AG10803 (cell line): ENCODE results near the gene GAPVD1.
"Not testable (repeated sequence)": the region's sequence is repeated elsewhere in the genome, so short reads cannot be mapped to it uniquely, and the experiment has no call there.

ENCODE experiments used
- DNase-seq: peaks from one replicate; pipeline ENCODE4 v3.0.0; 2010; ENCODE audit warnings: low read depth
- H3K4me3 ChIP-seq: 2 replicates; pipeline ENCODE4 v1.5.1; 2011; ENCODE audit warnings: mild to moderate bottlenecking, low read length, control low read depth
- TF ChIP-seq, protein P1 (sequence below): conservative IDR thresholded peaks from 2 replicates; pipeline ENCODE4 v1.5.1; 2011; ENCODE audit warnings: mild to moderate bottlenecking, low read length, control low read depth, inconsistent platforms

Gene GAPVD1

DNA sequence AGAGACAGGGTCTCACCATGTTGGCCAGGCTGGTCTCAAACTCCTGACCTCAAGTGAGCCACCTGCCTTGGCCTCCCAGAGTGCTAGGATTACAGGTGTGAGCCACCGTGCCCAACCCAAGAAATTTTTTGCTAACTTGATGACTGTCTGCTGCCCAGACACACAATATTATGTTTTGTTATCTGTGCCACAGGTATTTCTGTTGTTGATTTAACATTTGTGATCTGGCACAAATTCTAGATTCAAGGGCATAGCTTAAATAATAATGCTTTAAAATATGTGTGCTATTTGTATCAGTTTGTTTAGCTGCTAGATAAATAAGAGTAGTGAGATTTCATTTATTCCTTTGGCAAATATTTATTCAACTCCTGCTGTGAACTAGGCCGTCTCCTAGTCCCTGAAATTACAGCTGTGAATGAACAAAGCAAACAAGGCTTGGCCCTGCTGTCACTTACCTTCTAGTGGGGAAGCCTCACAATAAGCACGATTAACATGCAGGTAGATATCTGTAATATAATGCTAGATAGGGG lies 35.3 kb downstream of the GAPVD1 start:
- TF ChIP-seq, protein P1, sequence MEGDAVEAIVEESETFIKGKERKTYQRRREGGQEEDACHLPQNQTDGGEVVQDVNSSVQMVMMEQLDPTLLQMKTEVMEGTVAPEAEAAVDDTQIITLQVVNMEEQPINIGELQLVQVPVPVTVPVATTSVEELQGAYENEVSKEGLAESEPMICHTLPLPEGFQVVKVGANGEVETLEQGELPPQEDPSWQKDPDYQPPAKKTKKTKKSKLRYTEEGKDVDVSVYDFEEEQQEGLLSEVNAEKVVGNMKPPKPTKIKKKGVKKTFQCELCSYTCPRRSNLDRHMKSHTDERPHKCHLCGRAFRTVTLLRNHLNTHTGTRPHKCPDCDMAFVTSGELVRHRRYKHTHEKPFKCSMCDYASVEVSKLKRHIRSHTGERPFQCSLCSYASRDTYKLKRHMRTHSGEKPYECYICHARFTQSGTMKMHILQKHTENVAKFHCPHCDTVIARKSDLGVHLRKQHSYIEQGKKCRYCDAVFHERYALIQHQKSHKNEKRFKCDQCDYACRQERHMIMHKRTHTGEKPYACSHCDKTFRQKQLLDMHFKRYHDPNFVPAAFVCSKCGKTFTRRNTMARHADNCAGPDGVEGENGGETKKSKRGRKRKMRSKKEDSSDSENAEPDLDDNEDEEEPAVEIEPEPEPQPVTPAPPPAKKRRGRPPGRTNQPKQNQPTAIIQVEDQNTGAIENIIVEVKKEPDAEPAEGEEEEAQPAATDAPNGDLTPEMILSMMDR: no peak
- DNase-seq: no peak
- H3K4me3 ChIP-seq: no peak overlapping the region

DNA sequence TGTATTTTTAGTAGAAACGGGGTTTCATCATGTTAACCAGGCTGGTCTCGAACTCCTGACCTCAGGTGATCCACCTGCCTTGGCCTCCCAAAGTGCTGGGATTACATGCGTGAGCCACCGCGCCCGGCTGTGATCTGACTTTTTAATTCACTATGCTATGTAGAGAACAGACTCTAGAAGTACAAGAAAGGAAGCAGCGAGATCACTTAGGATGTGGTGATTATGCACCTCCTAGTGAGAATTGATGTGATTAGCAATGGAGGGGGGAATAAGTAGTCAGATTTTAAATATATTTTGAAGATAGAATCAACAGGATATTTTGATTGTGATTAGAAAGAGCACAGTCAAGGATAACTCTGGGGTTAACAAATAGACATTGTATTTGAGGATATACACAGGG lies 36.3 kb downstream of the GAPVD1 start:
- TF ChIP-seq, protein P1: no peak
- H3K4me3 ChIP-seq: no peak overlapping the region
- DNase-seq: no peak

DNA sequence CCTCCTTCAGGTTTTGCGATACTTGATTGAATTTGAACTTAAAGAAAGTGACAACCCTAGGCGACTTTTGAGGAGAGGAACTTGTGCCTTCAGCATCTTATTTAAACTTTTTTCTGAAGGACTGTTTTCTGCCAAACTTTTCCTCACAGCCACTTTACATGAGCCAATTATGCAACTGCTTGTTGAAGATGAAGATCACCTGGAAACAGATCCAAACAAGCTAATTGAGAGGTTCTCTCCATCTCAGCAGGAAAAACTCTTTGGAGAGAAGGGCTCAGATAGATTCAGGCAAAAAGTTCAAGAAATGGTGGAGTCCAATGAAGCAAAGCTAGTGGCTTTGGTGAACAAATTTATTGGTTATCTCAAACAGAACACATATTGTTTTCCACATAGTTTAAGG lies 40.6 kb downstream of the GAPVD1 start:
- no peak for DNase-seq
- TF ChIP-seq, protein P1: no peak
- H3K4me3 ChIP-seq: no peak overlapping the region

DNA sequence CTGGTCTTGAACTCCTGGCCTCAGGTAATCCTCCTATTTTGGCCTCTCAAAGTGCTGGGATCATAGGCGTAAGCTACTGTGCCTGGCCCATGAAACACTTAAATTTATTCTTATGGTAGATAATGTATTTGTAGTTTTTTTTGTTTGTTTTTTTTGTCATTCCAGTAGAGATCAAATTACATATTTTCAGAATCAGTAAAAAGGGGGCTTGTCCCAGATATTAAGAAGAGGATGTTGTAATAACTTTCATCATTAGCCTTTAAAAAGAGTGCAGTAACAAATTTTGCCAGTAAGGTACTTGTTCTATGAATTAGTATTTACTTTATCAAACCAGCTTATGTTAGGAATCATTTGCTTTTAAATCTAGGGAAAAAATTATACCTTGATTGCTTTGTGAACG lies 42.6 kb downstream of the GAPVD1 start:
- DNase-seq: no peak
- no peak overlapping the region for H3K4me3 ChIP-seq
- TF ChIP-seq, protein P1: no peak

DNA sequence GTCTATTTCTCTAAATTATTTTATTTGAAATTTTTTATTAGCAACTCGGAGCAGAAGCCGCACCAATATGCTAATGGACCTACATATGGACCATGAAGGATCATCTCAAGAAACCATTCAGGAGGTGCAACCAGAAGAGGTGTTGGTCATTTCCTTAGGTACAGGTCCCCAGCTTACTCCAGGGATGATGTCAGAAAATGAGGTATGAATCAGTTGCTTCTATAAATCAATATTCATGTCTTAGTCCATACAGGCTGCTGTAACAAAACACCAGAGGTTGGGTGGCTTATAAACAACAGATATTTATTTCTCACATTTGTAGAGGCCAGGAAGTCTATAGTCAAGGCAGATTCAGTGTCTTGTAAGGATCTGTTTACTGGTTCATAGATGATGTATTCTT lies 50.8 kb downstream of the GAPVD1 start:
- no peak for DNase-seq
- TF ChIP-seq, protein P1: no peak
- no peak overlapping the region for H3K4me3 ChIP-seq

DNA sequence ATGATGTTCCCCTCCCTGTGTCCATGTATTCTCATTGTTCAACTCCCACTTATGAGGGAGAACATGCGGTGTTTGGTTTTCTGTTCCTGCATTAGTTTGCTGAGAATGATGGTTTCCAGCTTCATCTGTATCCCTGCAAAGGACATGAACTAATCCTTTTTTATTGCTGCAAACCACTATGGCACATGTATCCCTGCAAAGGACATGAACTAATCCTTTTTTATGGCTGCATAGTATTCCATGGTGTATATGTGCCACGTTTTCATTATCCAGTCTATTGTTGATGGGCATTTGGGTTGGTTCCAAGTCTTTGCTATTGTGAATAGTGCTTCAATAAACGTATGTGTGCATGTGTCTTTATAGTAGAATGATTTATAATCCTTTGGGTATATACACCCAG lies 54.7 kb downstream of the GAPVD1 start:
- not testable (repeated sequence) for H3K4me3 ChIP-seq, DNase-seq

DNA sequence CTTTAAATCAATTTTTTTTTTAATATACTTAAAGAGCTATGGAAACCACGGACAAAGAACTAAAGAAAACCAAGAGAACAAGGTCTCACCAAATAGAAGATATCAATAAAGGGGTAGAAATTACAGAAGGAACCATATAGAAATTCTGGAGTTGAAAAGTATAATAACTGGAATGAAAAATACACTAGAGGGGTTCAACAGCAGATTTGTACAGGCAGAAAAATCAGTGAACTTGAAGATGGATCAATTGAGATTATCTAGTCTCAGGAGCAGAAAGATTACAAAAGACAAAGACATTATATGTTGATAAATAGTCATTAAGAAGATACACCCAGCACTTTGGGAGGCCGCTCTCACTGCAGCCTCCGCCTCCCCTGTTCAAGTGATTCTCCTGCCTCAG lies 56.1 kb downstream of the GAPVD1 start:
- no peak overlapping the region for H3K4me3 ChIP-seq
- TF ChIP-seq, protein P1: no peak
- no peak for DNase-seq

DNA sequence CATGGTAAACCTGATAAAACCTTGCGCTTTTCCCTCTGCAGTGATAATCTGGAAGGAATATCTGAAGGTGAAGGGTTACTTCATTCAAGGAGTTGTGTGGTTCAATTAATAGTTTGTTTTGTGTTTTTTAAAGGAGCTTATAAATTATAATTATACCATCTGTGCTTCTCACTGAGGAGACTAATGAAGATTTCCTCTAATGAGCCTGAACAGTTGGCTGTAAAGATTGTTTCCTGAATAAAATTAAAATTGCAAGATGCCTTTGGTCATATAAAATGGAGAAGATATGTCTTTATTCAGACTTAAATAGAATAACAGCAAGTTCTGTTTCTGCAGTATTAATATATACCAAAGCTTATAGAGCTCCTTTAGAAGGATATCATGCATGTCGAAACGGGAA lies 59.9 kb downstream of the GAPVD1 start:
- TF ChIP-seq, protein P1: no peak
- DNase-seq: no peak
- no peak overlapping the region for H3K4me3 ChIP-seq
